Pancreas (tissue), 10 donors: ENCODE results near the gene NCK1. TPM values are rescaled to one million over a fixed set of nuclear protein-coding genes. Genes with fewer than 3 reads are reported as not detected.

Experiments used
- ATAC-seq, 4 donors: fragments of 200-7000 bp; cut with Tn5 transposase; one replicate each; pipeline versions ENCODE4 v1.8.0 to v1.9.1; 2020; ENCODE audit warnings: mild to moderate bottlenecking in 4 of 4, moderate library complexity in 4 of 4
- DNase-seq, 6 donors: peaks; one replicate each; pipeline ENCODE4 v3.0.0-alpha.2; 2020
- FAIRE-seq: peaks from 2 replicates; lab custom pipeline; 2012; peaks lifted over from hg19 to GRCh38; lab: Jason Lieb, UNC
- H3K27ac ChIP-seq, 4 donors: fragments of 200-600 bp; sonication (generic); 1 replicate in 3 of 4; 2 replicates in 1 of 4; pipeline versions ENCODE4 v1.5.0 to v1.8.0; 2020
- H3K27me3 ChIP-seq, 4 donors: fragments of 200-600 bp; one replicate each; pipeline ENCODE4 v1.8.0; 2021
- H3K36me3 ChIP-seq, 3 donors: fragments of 200-600 bp; sonication (generic) in 1 of 3; one replicate each; pipeline versions ENCODE4 v1.5.0 to v1.8.0; 2020 to 2021
- H3K4me1 ChIP-seq, 3 donors: fragments of 200-600 bp; one replicate each; pipeline ENCODE4 v1.8.0; 2021
- H3K4me3 ChIP-seq, 4 donors: fragments of 200-600 bp; sonication (generic) in 2 of 4; one replicate each; pipeline versions ENCODE4 v1.5.0 to v1.8.0; 2020 to 2021
- H3K9me3 ChIP-seq, 4 donors: fragments of 200-600 bp; one replicate each; pipeline ENCODE4 v1.8.0; 2021
- CTCF ChIP-seq, 4 donors: fragments of 200-600 bp; sonication (generic) in 3 of 4; IDR thresholded peaks; one replicate each; pipeline versions ENCODE4 v1.5.0 to v1.8.0; 2021; ENCODE audit warnings: antibody characterized with exemption in 4 of 4
- WGBS, 2 donors: extraction: QIAGEN DNeasy Blood & Tissue Kit; methylation state at CpG; one replicate each; pipeline ENCODE4 v1.1.7; 2013; 5-methylcytosine and 5-hydroxymethylcytosine counted together
- intact Hi-C, 3 donors: fragments of 100-400 bp; cut with DNase I; formaldehyde crosslinking; loops; one replicate each; pipeline versions ENCODE4 v1.11.1 to v1.14.2; 2022
- polyA plus RNA-seq, 2 donors: library from polyadenylated mRNA; stranded (reverse); fragments of 200-250 nt; gene quantifications; one replicate each; pipeline ENCODE4 v1.2.3, GENCODE V29; 2013
- total RNA-seq, 6 donors: library from RNA; stranded (reverse); fragmentation: NEBNext Ultra II Directional in 4 of 6; extraction: Animal tissue kit (Norgen Biotek cat#: 25700) in 4 of 6; gene quantifications; one replicate each; pipeline versions ENCODE4 v1.2.1 to v1.2.4, GENCODE V29; 2021 to 2023
- donor health status: healthy with polysubstance abuse.
- donor health status: DM: no; HTN: no; CAD: no; lungs with moderate emphysema.
- donor health status: DM: no; HTN: no; CAD: no.
- donor health status: control.
- donor health status: control.
- donor health status: Bipolar disorder and iron deficiency.
- donor health status: DM: yes; HTN: yes; CAD: no.
- donor health status: DM: no; HTN: no; CAD: no.
- donor health status: DM: no; HTN: no; CAD: no.
- donor health status: DM: yes; HTN: yes; CAD: no.

The NCK1 gene
- total and polyA plus RNA-seq, 8 donors: 5.4 to 28.3 (median 10.8) TPM

- 37% methylated on average over 3 of the region's 3 CpGs for WGBS, 2 donors
- H3K4me1 ChIP-seq: peaks cover 0 to 9% (median 0%) of the 10 kb centered on the region in 3 donors
- H3K4me3 ChIP-seq: no peak overlapping the region
- intact Hi-C loops: no loop called here
- no peaks in the 10 kb centered on the region for H3K27me3 ChIP-seq
- no peak for FAIRE-seq
- H3K9me3 ChIP-seq: no peaks in the 10 kb centered on the region
- no peak for TF ChIP-seq CTCF (IDR thresholded peaks at IDR 0.05)
- no peak for ATAC-seq
- no peak for DNase-seq
- H3K36me3 ChIP-seq: no peaks in the 10 kb centered on the region
- no peak overlapping the region for H3K27ac ChIP-seq
Observed at GRCh38 chr3:136835813-136836510, 26.0 kb upstream of the NCK1 start.

GRCh38 chr3:136836511-136837156, 25.4 kb upstream of the NCK1 start:
- H3K36me3 ChIP-seq: no peaks in the 10 kb centered on the region
- H3K27me3 ChIP-seq: no peaks in the 10 kb centered on the region
- no peak for FAIRE-seq
- intact Hi-C loops: no loop called here
- no peak for ATAC-seq
- TF ChIP-seq CTCF (IDR thresholded peaks at IDR 0.05): no peak
- no peak for DNase-seq
- no peak overlapping the region for H3K27ac ChIP-seq
- peaks cover 0 to 9% (median 0%) of the 10 kb centered on the region in 3 donors for H3K4me1 ChIP-seq
- H3K9me3 ChIP-seq: no peaks in the 10 kb centered on the region
- H3K4me3 ChIP-seq: no peak overlapping the region

GRCh38 chr3:136838641-136839555, 23.1 kb upstream of the NCK1 start:
- TF ChIP-seq CTCF (IDR thresholded peaks at IDR 0.05): no peak
- H3K9me3 ChIP-seq: no peaks in the 10 kb centered on the region
- no peaks in the 10 kb centered on the region for H3K36me3 ChIP-seq
- DNase-seq (no peak), FAIRE-seq (no peak), ATAC-seq (peak in 1 of 4 donors; percentile 57)
- no peaks in the 10 kb centered on the region for H3K27me3 ChIP-seq
- no peak overlapping the region for H3K4me3 ChIP-seq
- H3K27ac ChIP-seq: no peak overlapping the region
- peaks cover 0 to 9% (median 0%) of the 10 kb centered on the region in 3 donors for H3K4me1 ChIP-seq
- WGBS, 2 donors: 46 to 56% methylated on average over 1 of the region's 1 CpG
- intact Hi-C loops: no loop called here

- H3K4me3 ChIP-seq: no peak overlapping the region
- intact Hi-C loops: no loop called here
- no peak for DNase-seq
- no peak overlapping the region for H3K27ac ChIP-seq
- H3K36me3 ChIP-seq: no peaks in the 10 kb centered on the region
- peaks cover 0 to 9% (median 0%) of the 10 kb centered on the region in 3 donors for H3K4me1 ChIP-seq
- no peak for TF ChIP-seq CTCF (IDR thresholded peaks at IDR 0.05)
- no peaks in the 10 kb centered on the region for H3K27me3 ChIP-seq
- no peaks in the 10 kb centered on the region for H3K9me3 ChIP-seq
- ATAC-seq: no peak
- no peak for FAIRE-seq
Observed at GRCh38 chr3:136839556-136839931, 22.5 kb upstream of the NCK1 start.
